ENCODE data around the gene LRBA. TPM values are rescaled to one million over a fixed set of nuclear protein-coding genes. Genes with fewer than 3 reads are reported as not detected.

LRBA gene
- total RNA-seq, 1 experiment from 2014 or later, result 55.3 TPM

DNA sequence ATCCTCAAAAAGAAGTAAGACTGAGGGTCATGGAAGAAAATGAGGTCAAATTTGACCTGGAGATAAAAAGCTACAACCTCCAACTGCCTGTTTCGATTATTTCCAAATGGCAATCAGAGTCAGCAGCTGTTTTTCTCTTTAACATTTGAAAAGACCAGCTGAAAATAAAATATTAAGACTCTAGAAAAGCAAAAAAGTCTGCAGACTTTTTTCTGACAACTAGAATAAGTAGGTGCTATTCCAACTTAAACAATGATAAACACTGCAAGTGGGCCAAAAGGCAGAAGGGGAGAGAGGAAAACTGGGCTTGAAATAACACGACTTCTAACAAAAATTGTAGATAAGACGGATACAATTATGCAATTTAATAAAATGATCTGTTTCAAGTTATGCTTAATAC lies 110.4 kb downstream of the LRBA start:
- Histone ChIP-seq H2BK20ac (ENCODE audit: low read depth, low read length, poor library complexity, severe bottlenecking) (no peak overlapping the region), H3K23ac (ENCODE audit: insufficient read length, low read depth, low read length) (no peak overlapping the region), H3K27ac (ENCODE audit: insufficient read length, low read depth, low read length) (no peak overlapping the region), H3K79me2 (ENCODE audit: insufficient read depth, low read length) (no peaks in the 10 kb centered on the region), H3K56ac (ENCODE audit: insufficient read length, low read depth, low read length) (no peak overlapping the region), H3T11ph (ENCODE audit: low read length) (no peak overlapping the region), H2BK15ac (ENCODE audit: low read depth, low read length) (no peak overlapping the region), H2BK120ac (ENCODE audit: low read depth, low read length, poor library complexity, severe bottlenecking) (no peak overlapping the region), H3K23me2 (ENCODE audit: insufficient read length, low read depth, low read length, poor library complexity, severe bottlenecking) (no peaks in the 10 kb centered on the region), H3K79me1 (ENCODE audit: insufficient read depth, low read depth, low read length, poor library complexity, severe bottlenecking) (no peaks in the 10 kb centered on the region), H3K4ac (ENCODE audit: low read depth, low read length) (no peak overlapping the region), H3K14ac (ENCODE audit: insufficient read depth, low read length) (no peak overlapping the region), H2BK5ac (ENCODE audit: insufficient read length, low read length) (no peak overlapping the region), H4K5ac (ENCODE audit: insufficient read length, low read depth, low read length) (no peak overlapping the region), H3K4me2 (ENCODE audit: insufficient read depth, insufficient read length, low read length) (no peak overlapping the region), H3K27me3 (ENCODE audit: insufficient read depth, low read length) (no peaks in the 10 kb centered on the region), H2AK5ac (ENCODE audit: insufficient read length, low read length) (no peak overlapping the region), H2AFZ (ENCODE audit: low read length) (no peak overlapping the region), H3K9me3 (ENCODE audit: control insufficient read depth, low read depth, low read length) (no peaks in the 10 kb centered on the region), H4K20me1 (ENCODE audit: control insufficient read depth, insufficient read depth, insufficient read length) (no peaks in the 10 kb centered on the region), H3K9ac (ENCODE audit: extremely low read depth, insufficient read length, low read length) (no peak overlapping the region), H2BK12ac (ENCODE audit: insufficient read length, low read depth, low read length) (no peak overlapping the region), H4K91ac (ENCODE audit: insufficient read length, low read depth, low read length) (no peak overlapping the region), H3K18ac (ENCODE audit: insufficient read length, low read depth, low read length) (no peak overlapping the region), H3K4me1 (ENCODE audit: insufficient read depth, low read length) (no peaks in the 10 kb centered on the region), H4K8ac (replicated peaks; ENCODE audit: insufficient read length, low read depth, low read length) (no peak overlapping the region)
- Mint-ChIP-seq H3K4me1 (peaks cover 4 to 6% of the 10 kb centered on the region in 2 experiments), H3K9me3 (no peaks in the 10 kb centered on the region), H3K36me3 (ENCODE audit: insufficient read depth in 1 of 3, low read depth in 3 of 3) (peaks cover 26 to 47% (median 46%) of the 10 kb centered on the region in 3 experiments; a peak in 6 of 7 replicates), H3K4me3 (no peak overlapping the region), H3K27me3 (ENCODE audit: low read depth) (no peaks in the 10 kb centered on the region), H3K27ac (no peak overlapping the region; a peak in 1 of 7 replicates)
- TF ChIP-seq, protein P1, sequence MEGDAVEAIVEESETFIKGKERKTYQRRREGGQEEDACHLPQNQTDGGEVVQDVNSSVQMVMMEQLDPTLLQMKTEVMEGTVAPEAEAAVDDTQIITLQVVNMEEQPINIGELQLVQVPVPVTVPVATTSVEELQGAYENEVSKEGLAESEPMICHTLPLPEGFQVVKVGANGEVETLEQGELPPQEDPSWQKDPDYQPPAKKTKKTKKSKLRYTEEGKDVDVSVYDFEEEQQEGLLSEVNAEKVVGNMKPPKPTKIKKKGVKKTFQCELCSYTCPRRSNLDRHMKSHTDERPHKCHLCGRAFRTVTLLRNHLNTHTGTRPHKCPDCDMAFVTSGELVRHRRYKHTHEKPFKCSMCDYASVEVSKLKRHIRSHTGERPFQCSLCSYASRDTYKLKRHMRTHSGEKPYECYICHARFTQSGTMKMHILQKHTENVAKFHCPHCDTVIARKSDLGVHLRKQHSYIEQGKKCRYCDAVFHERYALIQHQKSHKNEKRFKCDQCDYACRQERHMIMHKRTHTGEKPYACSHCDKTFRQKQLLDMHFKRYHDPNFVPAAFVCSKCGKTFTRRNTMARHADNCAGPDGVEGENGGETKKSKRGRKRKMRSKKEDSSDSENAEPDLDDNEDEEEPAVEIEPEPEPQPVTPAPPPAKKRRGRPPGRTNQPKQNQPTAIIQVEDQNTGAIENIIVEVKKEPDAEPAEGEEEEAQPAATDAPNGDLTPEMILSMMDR (conservative IDR thresholded peaks at IDR 0.05), result no peak
- WGBS (ENCODE audit: extremely low coverage, insufficient read length, low lambda C conversion rate), result no CpG with 5 or more reads among the region's 3 CpGs
- no peak for DNase-seq
